GM21786 (cell line): ENCODE measurements around the gene SDR39U1.
A peak's percentile ranks its signal among the peaks of the same experiment; 100 is the strongest.

ENCODE experiments used
- ATAC-seq: cut with Tn5 transposase; IDR thresholded peaks from one replicate; pipeline ENCODE4 v1.9.1; 2021; ENCODE audit not compliant: unreplicated experiment

SDR39U1 gene

GRCh38 chr14:24443053-24443665 lies 583 bp upstream of the SDR39U1 start:
- ATAC-seq, result no peak

DNA sequence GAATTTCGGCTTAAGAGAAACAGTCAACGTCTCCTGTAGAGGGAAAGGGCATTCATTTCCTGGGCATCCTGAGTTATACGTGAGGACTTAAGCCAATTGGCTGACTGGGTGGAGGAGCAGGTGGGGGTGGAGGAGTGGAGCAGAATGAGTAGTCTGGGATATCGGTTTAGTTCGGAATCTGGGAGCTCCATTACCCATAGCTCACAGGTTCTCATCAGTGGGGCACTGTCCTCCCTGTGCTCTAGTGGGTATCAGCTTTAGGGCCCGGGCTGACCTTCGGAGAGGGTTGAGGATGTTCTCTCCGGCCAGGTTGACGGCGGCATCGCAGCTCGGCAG lies 704 bp downstream of the SDR39U1 start:
- no peak for ATAC-seq

DNA sequence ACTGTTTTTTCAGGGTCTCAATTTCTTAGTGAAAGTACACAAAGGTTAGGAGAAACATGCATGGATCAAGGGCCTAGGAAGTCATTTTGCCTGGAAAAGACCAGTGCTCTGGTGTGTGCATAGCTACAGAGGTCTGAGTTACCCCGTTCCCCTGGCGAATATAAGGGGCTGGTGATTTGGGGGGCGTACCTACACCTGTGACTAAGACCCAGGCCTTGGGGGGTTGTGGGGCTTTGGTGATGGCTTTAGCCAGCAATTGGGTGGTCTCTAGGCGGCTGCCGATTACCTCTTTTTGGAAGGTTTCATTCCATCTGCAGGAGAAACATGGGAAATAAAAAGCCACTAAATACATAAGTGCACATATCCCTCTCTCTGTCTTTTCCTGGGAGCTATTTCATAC lies 1.1 kb downstream of the SDR39U1 start:
- no peak for ATAC-seq

GRCh38 chr14:24440606-24441399 lies 1.8 kb downstream of the SDR39U1 start:
- ATAC-seq, result no peak

DNA sequence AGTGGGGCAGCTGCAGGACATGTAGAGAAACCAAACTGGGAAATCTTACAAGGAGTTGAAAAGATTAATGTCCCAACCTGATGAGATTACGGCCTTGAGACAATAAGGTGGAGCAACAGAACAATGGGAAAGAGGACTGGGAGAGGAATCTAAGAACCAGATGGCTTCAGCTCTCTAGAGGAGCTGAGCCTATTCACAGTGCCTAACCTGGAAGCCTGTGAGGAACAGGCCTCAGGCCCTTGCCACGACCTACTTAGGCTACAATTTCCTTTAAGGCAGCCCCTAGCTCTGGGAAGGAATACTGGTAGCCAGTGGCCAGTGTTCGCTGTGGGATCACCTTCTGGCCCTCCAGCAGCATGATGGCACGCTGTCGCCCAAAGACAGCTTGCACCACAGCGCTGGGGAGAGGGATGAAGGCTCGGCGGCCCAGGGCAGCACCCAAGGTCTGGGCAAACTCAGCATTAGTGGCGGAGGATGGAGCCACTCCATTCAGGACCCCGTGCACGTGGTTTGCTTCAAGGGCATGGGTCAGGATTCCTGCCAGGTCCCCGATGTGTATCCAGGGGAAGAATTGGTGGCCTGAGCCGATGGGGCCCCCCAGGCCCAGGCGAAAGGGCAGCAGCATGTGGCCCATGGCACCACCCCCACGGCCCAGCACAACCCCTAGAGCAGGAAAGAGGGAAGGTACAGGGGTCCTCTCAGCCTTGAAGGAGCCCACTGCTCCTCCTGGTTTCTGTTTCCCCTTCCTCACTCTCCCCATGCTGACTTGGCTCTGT lies 2.6 kb downstream of the SDR39U1 start:
- ATAC-seq, result no peak

DNA sequence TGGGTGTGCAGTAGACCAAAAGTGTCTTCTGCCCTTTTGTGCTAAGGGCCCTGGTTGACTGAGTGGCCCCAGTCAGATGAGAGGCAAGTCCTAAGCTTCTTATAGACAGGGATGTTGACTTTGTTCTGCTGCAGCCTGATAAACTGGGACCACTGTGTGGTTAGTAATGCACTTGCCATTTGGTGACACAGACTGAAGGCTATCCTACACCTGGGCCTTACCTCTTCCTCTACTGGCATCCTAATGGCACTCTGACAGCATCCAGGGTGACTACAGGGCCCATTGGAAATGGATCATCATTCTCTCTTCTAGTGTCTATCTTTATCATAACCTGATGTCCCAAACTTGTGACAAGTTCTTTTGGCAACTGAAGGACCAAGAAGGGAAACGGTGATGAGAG lies 3.3 kb downstream of the SDR39U1 start:
- ATAC-seq, result no peak

DNA sequence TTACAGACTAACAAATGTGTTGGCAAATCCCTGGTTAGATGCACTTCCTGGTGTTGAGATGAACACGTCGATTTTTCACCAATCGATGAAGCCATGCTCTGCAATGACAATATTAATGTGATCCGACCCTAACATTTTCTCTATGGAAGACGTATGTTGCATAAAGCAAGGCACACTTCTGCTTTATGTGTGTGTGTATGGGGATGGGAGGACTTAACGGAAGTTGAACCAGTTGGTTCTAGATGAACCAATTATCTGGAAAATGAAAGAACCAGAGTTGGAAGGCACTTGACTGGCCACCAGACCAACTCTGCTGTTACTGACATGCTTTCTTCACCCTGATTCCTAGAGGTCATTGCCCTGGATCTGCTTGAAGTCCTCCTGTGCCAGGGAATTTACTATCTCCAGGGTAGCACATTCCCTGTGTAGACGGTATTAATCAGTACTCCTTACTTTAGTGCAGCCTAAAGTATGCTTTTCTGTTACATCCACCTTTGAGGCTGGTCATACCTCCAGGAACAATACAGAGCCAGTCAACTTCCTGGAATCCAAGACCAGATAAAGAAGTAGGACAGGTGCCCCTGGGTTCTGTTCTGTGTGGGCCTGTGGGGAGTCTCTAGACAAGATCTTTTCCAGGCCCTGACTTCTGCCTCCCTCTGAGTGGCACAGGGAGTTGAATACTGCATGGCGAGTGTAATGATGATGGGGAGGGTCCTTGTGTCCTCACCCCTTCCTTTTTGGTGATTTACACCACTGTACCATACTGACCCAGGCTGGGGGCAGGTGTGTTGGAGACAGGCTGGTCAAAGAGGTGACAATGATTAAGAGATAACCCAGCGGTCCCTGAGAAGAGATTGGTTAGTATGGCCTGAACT lies 4.1 kb downstream of the SDR39U1 start:
- no peak for ATAC-seq

- ATAC-seq, result no peak
Measured at GRCh38 chr14:24437736-24438067, 4.9 kb downstream of the SDR39U1 start.

GRCh38 chr14:24437020-24437735 lies 5.4 kb downstream of the SDR39U1 start:
- ATAC-seq, result no peak

- ATAC-seq, result peak; percentile 46
Measured at GRCh38 chr14:24436355-24437019, 6.1 kb downstream of the SDR39U1 start.

GRCh38 chr14:24435998-24436354 lies 6.6 kb downstream of the SDR39U1 start:
- no peak for ATAC-seq

DNA sequence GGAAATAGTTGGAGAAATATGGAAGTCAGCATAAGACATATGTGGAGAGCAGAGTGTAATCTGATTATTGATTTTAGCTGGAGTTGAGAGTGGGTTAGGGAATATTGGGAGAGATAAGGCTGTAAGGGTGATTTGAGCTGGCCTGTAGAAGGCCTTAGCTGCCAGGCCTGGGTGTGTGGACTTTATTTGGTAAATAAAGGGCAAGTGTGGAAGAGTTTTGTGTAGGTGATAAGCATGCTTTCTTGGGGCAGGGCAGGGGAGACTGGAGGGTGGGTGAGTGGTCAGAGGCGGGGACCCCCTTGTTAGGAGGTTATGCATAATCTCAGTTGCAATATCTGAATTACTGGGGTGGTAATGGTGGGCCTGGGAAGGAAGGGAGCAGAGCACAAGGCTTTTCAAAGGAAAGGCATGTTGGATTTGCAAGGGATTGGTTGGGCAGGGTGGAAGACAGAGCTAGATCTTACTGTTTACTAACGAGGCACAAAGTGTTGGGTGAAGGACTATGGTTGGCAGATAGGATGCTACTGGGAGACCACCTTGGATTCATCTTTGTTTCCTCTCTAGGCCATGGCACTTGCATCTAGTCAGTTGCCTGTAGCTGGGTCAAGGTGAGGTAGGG lies 7.3 kb downstream of the SDR39U1 start:
- no peak for ATAC-seq

- ATAC-seq, result no peak
Measured at GRCh38 chr14:24434676-24435075, 7.9 kb downstream of the SDR39U1 start.

DNA sequence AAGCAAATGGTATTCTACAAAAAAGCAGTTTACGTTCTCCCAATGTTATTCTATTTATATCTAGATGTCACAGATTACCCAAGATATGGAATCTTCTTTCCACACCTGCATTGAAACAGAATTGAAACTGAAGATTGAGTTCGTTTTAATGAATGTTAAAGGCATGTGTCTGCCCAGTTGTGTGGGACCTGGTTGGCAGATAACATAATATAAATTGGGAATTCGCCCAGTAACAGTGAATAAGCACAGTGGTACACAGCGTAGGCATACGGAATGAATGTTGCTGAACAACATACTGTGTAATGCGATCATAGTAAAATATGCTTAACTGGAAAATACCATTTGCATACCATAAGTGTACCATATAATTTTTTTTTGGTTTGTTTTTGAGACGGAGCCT lies 8.5 kb downstream of the SDR39U1 start:
- ATAC-seq, result no peak

DNA sequence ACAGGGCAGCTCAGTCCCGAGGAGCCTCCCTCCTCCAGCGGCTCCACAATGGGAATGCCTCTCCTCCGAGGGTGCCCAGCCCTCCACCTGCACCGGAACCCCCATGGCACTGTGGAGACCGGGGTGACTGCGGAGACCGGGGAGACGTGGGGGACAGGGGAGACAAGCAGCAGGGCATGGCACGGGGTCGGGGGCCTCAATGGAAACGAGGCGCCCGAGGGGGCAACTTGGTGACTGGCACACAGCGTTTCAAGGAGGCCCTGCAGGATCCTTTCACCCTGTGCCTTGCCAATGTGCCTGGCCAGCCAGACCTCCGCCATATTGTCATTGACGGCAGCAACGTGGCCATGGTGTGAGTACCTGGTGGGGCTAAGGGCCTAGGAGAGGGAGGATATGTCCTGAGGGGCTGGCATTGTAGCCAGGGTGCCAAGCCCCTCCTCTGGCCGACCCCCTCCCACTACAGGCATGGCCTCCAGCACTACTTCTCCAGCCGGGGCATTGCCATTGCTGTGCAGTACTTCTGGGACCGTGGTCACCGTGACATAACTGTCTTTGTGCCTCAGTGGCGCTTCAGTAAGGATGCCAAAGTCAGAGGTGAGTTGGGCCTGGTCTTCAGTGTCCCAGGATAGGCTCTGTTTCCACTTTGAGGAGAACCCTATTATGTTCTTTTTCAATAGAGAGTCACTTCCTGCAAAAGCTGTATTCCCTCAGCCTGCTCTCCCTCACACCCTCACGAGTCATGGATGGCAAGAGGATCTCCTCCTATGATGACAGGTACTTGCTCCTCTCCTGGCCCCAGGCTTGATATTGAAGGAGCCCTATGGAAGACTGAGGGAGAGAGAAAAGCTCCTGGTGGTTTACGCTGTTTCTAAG lies 10.1 kb downstream of the SDR39U1 start:
- ATAC-seq, result no peak

DNA sequence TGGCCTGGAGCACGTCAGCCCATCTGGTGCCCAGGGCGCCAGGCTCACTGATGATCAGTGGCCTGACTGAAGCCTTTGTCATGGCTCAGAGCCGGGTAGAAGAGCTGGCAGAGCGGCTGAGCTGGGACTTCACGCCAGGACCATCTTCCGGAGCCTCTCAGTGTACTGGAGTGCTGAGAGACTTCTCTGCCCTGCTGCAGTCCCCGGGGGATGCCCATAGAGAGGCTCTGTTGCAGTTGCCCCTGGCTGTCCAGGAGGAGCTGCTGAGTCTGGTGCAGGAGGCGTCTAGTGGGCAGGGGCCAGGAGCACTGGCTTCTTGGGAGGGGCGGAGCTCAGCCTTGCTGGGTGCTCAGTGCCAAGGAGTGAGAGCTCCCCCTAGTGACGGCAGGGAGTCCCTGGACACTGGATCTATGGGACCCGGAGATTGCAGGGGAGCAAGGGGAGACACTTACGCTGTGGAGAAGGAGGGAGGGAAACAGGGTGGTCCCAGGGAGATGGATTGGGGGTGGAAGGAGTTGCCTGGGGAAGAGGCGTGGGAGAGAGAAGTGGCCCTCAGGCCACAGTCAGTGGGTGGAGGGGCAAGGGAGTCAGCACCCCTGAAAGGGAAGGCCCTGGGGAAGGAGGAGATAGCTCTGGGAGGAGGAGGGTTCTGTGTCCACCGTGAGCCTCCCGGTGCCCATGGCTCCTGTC lies 10.9 kb downstream of the SDR39U1 start:
- peak; percentile 54 for ATAC-seq

DNA sequence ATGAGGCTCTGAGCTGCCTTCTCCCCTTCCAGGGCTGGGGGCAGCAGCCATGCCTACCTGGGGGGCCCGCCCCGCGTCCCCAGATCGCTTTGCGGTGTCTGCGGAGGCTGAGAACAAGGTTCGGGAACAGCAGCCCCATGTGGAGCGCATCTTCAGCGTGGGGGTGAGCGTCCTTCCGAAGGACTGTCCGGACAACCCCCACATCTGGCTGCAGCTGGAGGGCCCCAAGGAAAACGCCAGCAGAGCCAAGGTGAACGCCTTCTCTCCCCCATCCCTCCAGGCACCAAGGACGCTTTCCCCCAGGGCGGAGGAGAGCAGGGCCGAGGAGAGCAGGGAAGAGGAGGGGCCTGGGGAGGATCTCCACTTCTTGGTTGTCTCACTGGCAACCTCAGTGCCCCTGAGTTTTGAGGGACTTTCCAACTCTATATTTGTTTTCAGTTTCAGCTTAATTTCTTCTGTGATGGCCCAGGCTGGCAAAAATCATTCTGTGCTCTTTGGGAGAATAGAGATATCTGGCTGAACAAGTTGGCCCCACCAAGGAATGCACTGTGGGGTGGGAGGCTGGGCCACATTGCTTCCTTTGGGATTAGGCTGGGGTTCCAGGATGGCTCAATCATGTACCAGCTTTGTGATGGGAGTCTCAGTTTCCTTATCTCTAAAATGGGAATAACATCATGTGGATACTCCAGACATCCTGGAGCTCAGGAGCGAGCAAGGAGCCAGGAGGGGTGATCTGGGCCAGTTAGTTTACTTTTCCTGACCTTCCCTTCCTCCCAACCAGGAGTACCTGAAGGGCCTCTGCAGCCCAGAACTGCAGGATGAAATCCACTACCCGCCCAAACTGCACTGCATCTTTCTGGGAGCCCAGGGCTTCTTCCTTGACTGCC lies 11.7 kb downstream of the SDR39U1 start:
- ATAC-seq, result peak; percentile 36
